Liver (tissue), 9 donors: ENCODE data around the gene ADAP2. TPM values are rescaled to one million over a fixed set of nuclear protein-coding genes. Genes with fewer than 3 reads are reported as not detected.

Experiments used
- DNase-seq: peaks from one replicate; pipeline ENCODE4 v3.0.0-alpha.2; 2017; ENCODE audit warnings: low spot score
- H3K27ac ChIP-seq, 2 donors: one replicate each; pipeline ENCODE4 v1.7.0; 2013; ENCODE audit warnings: inconsistent platforms in 2 of 2, low read length in 2 of 2, control low read depth in 1 of 2, low read depth in 1 of 2, mild to moderate bottlenecking in 1 of 2
- H3K27me3 ChIP-seq, 4 donors: one replicate each; pipeline versions ENCODE4 v1.6.1 to v1.7.0; 2013; ENCODE audit warnings: low read length in 3 of 4, inconsistent platforms in 1 of 4, mild to moderate bottlenecking in 1 of 4, moderate library complexity in 1 of 4; ENCODE audit not compliant: control insufficient read depth in 4 of 4, insufficient read depth in 4 of 4
- H3K36me3 ChIP-seq, 4 donors: one replicate each; pipeline versions ENCODE4 v1.6.1 to v1.7.0; 2013; ENCODE audit warnings: low read length in 3 of 4, mild to moderate bottlenecking in 3 of 4, low read depth in 1 of 4, moderate library complexity in 1 of 4; ENCODE audit not compliant: control insufficient read depth in 4 of 4, insufficient read depth in 3 of 4
- H3K4me1 ChIP-seq, 4 donors: one replicate each; pipeline versions ENCODE4 v1.6.1 to v1.7.0; 2013; ENCODE audit warnings: low read length in 3 of 4, mild to moderate bottlenecking in 3 of 4, moderate library complexity in 1 of 4; ENCODE audit not compliant: control insufficient read depth in 4 of 4, insufficient read depth in 4 of 4
- H3K4me3 ChIP-seq, 3 donors: one replicate each; pipeline versions ENCODE4 v1.6.1 to v1.7.0; 2013; ENCODE audit warnings: low read length in 3 of 3, control low read depth in 1 of 3, low read depth in 1 of 3, mild to moderate bottlenecking in 1 of 3
- H3K9ac ChIP-seq, 2 donors: one replicate each; pipeline ENCODE4 v1.7.0; 2013; ENCODE audit warnings: low read length in 2 of 2, mild to moderate bottlenecking in 2 of 2, moderate library complexity in 2 of 2, control low read depth in 1 of 2, low read depth in 1 of 2
- H3K9me3 ChIP-seq, 4 donors: one replicate each; pipeline versions ENCODE4 v1.6.1 to v1.7.0; 2013; ENCODE audit warnings: low read length in 3 of 4; ENCODE audit not compliant: control insufficient read depth in 4 of 4
- CTCF ChIP-seq: fragments of 150-350 bp; IDR thresholded peaks from 2 replicates; pipeline ENCODE4 v1.5.1; 2017; ENCODE audit warnings: improper control_type of control experiment, low read depth, low read length; ENCODE audit not compliant: missing input control
- FOXA2 ChIP-seq: IDR thresholded peaks from 2 replicates; pipeline ENCODE4 v1.6.1; 2016; ENCODE audit warnings: antibody characterized with exemption
- GABPA ChIP-seq, 2 donors: IDR thresholded peaks in 1 of 2; conservative IDR thresholded peaks in 1 of 2; 2 replicates each; pipeline ENCODE4 v1.6.1; 2016; ENCODE audit warnings: antibody characterized with exemption in 2 of 2, mild to moderate bottlenecking in 1 of 2, moderate library complexity in 1 of 2
- HNF4A ChIP-seq, 2 donors: conservative IDR thresholded peaks; 2 replicates each; pipeline ENCODE4 v1.6.1; 2016; ENCODE audit warnings: antibody characterized with exemption in 2 of 2, mild to moderate bottlenecking in 2 of 2
- HNF4G ChIP-seq: IDR thresholded peaks from 2 replicates; pipeline ENCODE4 v1.6.1; 2016; ENCODE audit warnings: antibody characterized with exemption
- JUND ChIP-seq, 2 donors: IDR thresholded peaks; 2 replicates each; pipeline ENCODE4 v1.6.1; 2016; ENCODE audit warnings: antibody characterized with exemption in 2 of 2
- RAD21 ChIP-seq, 2 donors: IDR thresholded peaks; 2 replicates each; pipeline ENCODE4 v1.6.1; 2016; ENCODE audit warnings: antibody characterized with exemption in 2 of 2, mild to moderate bottlenecking in 2 of 2
- SP1 ChIP-seq: IDR thresholded peaks from 2 replicates; pipeline ENCODE4 v1.6.1; 2018; ENCODE audit warnings: antibody characterized with exemption, mild to moderate bottlenecking
- TAF1 ChIP-seq: conservative IDR thresholded peaks from 2 replicates; pipeline ENCODE4 v1.6.1; 2016; ENCODE audit warnings: antibody characterized with exemption, mild to moderate bottlenecking
- ZBTB33 ChIP-seq: IDR thresholded peaks from 2 replicates; pipeline ENCODE4 v1.6.1; 2016; ENCODE audit warnings: antibody characterized with exemption
- WGBS: extraction: QIAGEN DNeasy Blood & Tissue Kit; methylation state at CpG from one replicate; pipeline ENCODE4 v1.1.7; 2013; 5-methylcytosine and 5-hydroxymethylcytosine counted together
- polyA plus RNA-seq, 2 donors: library from polyadenylated mRNA; stranded (reverse) in 1 of 2; unstranded in 1 of 2; fragments of 200-250 nt in 1 of 2; fragments of >200 nt in 1 of 2; fragmentation: Nextera tagmentation in 1 of 2; extraction: Ambion mirVana in 1 of 2; gene quantifications; one replicate each; pipeline versions ENCODE4 v1.2.1 to v1.2.3, GENCODE V29; 2013 to 2015
- total RNA-seq, 2 donors: library from RNA; depleted of rRNA; stranded (reverse); fragments of >200 nt; gene quantifications; one replicate each; pipeline ENCODE4 v1.2.3, GENCODE V29; 2014
- TF ChIP-seq, protein P1 (sequence below): IDR thresholded peaks from 2 replicates; pipeline ENCODE4 v1.6.1; 2016; ENCODE audit warnings: antibody characterized with exemption, mild to moderate bottlenecking
- TF ChIP-seq, protein P2 (sequence below): IDR thresholded peaks from 2 replicates; pipeline ENCODE4 v1.6.1; 2016; ENCODE audit warnings: antibody characterized with exemption
- donor health status: healthy.
- donor health status: healthy.
- donor health status: healthy.
- donor health status: healthy.
- donor health status: healthy.

The ADAP2 gene
- total and polyA plus RNA-seq, 4 donors = 5.2 to 18.6 (median 11.9) TPM

- Histone ChIP-seq H3K4me3 (no peak overlapping the region), H3K27ac (no peak overlapping the region), H3K36me3 (peaks cover 2 to 6% (median 4%) of the 10 kb centered on the region in 4 donors), H3K9me3 (no peaks in the 10 kb centered on the region), H3K9ac (no peak overlapping the region), H3K27me3 (no peaks in the 10 kb centered on the region), H3K4me1 (no peaks in the 10 kb centered on the region)
- no peak for DNase-seq
- 96% methylated on average over 3 of the region's 3 CpGs for WGBS
- TF ChIP-seq FOXA2 = no peak
- no peak for TF ChIP-seq TAF1
- no peak for TF ChIP-seq SP1
- TF ChIP-seq RAD21 (IDR thresholded peaks at IDR 0.05) = no peak
- no peak for TF ChIP-seq GABPA (IDR thresholded peaks at IDR 0.05 in 1 of 2, conservative IDR thresholded peaks at IDR 0.05 in 1 of 2)
- TF ChIP-seq, protein P1, sequence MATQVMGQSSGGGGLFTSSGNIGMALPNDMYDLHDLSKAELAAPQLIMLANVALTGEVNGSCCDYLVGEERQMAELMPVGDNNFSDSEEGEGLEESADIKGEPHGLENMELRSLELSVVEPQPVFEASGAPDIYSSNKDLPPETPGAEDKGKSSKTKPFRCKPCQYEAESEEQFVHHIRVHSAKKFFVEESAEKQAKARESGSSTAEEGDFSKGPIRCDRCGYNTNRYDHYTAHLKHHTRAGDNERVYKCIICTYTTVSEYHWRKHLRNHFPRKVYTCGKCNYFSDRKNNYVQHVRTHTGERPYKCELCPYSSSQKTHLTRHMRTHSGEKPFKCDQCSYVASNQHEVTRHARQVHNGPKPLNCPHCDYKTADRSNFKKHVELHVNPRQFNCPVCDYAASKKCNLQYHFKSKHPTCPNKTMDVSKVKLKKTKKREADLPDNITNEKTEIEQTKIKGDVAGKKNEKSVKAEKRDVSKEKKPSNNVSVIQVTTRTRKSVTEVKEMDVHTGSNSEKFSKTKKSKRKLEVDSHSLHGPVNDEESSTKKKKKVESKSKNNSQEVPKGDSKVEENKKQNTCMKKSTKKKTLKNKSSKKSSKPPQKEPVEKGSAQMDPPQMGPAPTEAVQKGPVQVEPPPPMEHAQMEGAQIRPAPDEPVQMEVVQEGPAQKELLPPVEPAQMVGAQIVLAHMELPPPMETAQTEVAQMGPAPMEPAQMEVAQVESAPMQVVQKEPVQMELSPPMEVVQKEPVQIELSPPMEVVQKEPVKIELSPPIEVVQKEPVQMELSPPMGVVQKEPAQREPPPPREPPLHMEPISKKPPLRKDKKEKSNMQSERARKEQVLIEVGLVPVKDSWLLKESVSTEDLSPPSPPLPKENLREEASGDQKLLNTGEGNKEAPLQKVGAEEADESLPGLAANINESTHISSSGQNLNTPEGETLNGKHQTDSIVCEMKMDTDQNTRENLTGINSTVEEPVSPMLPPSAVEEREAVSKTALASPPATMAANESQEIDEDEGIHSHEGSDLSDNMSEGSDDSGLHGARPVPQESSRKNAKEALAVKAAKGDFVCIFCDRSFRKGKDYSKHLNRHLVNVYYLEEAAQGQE = no peak
- no peak for TF ChIP-seq CTCF
- TF ChIP-seq, protein P2, sequence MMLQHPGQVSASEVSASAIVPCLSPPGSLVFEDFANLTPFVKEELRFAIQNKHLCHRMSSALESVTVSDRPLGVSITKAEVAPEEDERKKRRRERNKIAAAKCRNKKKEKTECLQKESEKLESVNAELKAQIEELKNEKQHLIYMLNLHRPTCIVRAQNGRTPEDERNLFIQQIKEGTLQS = no peak
- no peak for TF ChIP-seq JUND (IDR thresholded peaks at IDR 0.05)
These were observed 27.5 kb upstream of the ADAP2 start for GRCh38 chr17:30894236-30894635.

- DNase-seq = no peak
- Histone ChIP-seq H3K9me3 (no peaks in the 10 kb centered on the region), H3K27me3 (no peaks in the 10 kb centered on the region), H3K4me1 (no peaks in the 10 kb centered on the region), H3K36me3 (peaks cover 2 to 13% (median 10%) of the 10 kb centered on the region in 4 donors), H3K9ac (no peak overlapping the region), H3K27ac (no peak overlapping the region), H3K4me3 (no peak overlapping the region)
- TF ChIP-seq FOXA2 (no peak), HNF4G (no peak), CTCF (no peak), HNF4A (conservative IDR thresholded peaks at IDR 0.05) (no peak), ZBTB33 (no peak)
- TF ChIP-seq, protein P1 = no peak
- WGBS = 97% methylated on average over 5 of the region's 5 CpGs
These were observed 24.4 kb upstream of the ADAP2 start for GRCh38 chr17:30897311-30897710.
